ENCODE data around the gene KRT13.

GRCh38 chr17:41505809-41506767, 676 bp upstream of the KRT13 start:
- TF ChIP-seq CTCF (IDR thresholded peaks at IDR 0.05) (no peak), POLR2A (IDR thresholded peaks at IDR 0.05) (no peak)

Data from uterus (tissue), 2 donors.